HepG2 (cell line): Measurements from ENCODE around the gene DPP6. TPM values are rescaled to one million over a fixed set of nuclear protein-coding genes. Genes with fewer than 3 reads are reported as not detected.

ENCODE experiments used
- ATAC-seq: fragments of 200-7000 bp; cut with Tn5 transposase; 3 replicates; pipeline ENCODE4 v1.9.1; 2020; ENCODE audit warnings: mild to moderate bottlenecking, moderate library complexity
- BruUV-seq: library from RNA; stranded (reverse); fragments of 400-500 nt; replicated peaks from 2 replicates; lab custom pipeline; 2021; lab: Mats Ljungman, UMichigan
- CTCF ChIA-PET: fragments of 300-600 bp; formaldehyde crosslinking; extraction: SDS; loops from one replicate; lab custom pipeline; 2021; ENCODE audit warnings: low total read pairs, inconsistent platforms, low intra/inter-chr PET ratio; lab: Yijun Ruan, JAX
- POLR2A ChIA-PET: fragments of 350-600 bp; sonication (Branson Sonifier 250); formaldehyde crosslinking; loops from one replicate; lab custom pipeline; 2020; ENCODE audit warnings: antibody characterized with exemption, inconsistent platforms; lab: Yijun Ruan, JAX
- DNase-seq: peaks from one replicate; pipeline ENCODE4 v3.0.0-alpha.2; 2015; ENCODE audit warnings: low spot score
- FAIRE-seq: peaks from 3 replicates; lab custom pipeline; 2011; peaks lifted over from hg19 to GRCh38; lab: Jason Lieb, UNC
- H2AFZ ChIP-seq: one replicate; pipeline ENCODE4 v1.6.1; 2011; ENCODE audit warnings: low read length, inconsistent platforms
- H3K27ac ChIP-seq: fragments of 300-600 bp; 3 replicates; pipeline ENCODE4 v1.8.0; 2011; ENCODE audit warnings: mixed run types, mild to moderate bottlenecking, mixed read lengths, low read length, inconsistent platforms; ENCODE audit not compliant: insufficient read depth; ENCODE audit errors: extremely low read length
- H3K27me3 ChIP-seq, 2 experiments: fragments of 200-600 bp in 1 of 2; 2 replicates in 1 of 2; 3 replicates in 1 of 2; pipeline versions ENCODE4 v1.6.0 to v1.8.0; 2011; ENCODE audit warnings: low read length in 2 of 2, mild to moderate bottlenecking in 2 of 2, moderate library complexity in 2 of 2, inconsistent platforms in 1 of 2; ENCODE audit not compliant: insufficient read depth in 2 of 2, control insufficient read depth in 1 of 2
- H3K36me3 ChIP-seq, 2 experiments: fragments of 200-600 bp in 1 of 2; replicated peaks in 1 of 2; 2 replicates in 1 of 2; 3 replicates in 1 of 2; pipeline versions ENCODE4 v1.5.1 to v1.8.0; 2011; ENCODE audit warnings: low read length in 2 of 2, inconsistent platforms in 1 of 2; ENCODE audit not compliant: insufficient read depth in 2 of 2, control insufficient read depth in 1 of 2
- H3K4me1 ChIP-seq: 2 replicates; pipeline ENCODE4 v1.5.1; 2012; ENCODE audit warnings: low read length, inconsistent platforms; ENCODE audit not compliant: insufficient read depth
- H3K4me2 ChIP-seq: 2 replicates; pipeline ENCODE4 v1.6.0; 2011; ENCODE audit warnings: low read depth, low read length, inconsistent platforms
- H3K4me3 ChIP-seq, 3 experiments: fragments of 200-600 bp in 1 of 3; sonication (generic), shearing (Covaris generic) in 1 of 3; replicated peaks in 1 of 3; 2 replicates each; pipeline ENCODE4 v1.5.1; 2011 to 2016; ENCODE audit warnings: low read length in 3 of 3, inconsistent platforms in 2 of 3, low read depth in 2 of 3, mild to moderate bottlenecking in 2 of 3, control low read depth in 1 of 3, mixed read lengths in 1 of 3; ENCODE audit not compliant: insufficient read depth in 1 of 3
- H3K79me2 ChIP-seq: one replicate; pipeline ENCODE4 v1.6.1; 2011; ENCODE audit warnings: low read length, inconsistent platforms; ENCODE audit not compliant: insufficient read depth
- H3K9ac ChIP-seq: 2 replicates; pipeline ENCODE4 v1.6.0; 2011; ENCODE audit warnings: mild to moderate bottlenecking, low read depth, low read length, inconsistent platforms; ENCODE audit not compliant: insufficient read depth
- H3K9me3 ChIP-seq: 2 replicates; pipeline ENCODE4 v1.5.1; 2012; ENCODE audit warnings: mild to moderate bottlenecking, low read length
- H4K20me1 ChIP-seq: 2 replicates; pipeline ENCODE4 v1.6.0; 2011; ENCODE audit warnings: inconsistent platforms, mild to moderate bottlenecking, low read length, moderate library complexity; ENCODE audit not compliant: insufficient read depth
- DPF2 ChIP-seq: sonication (generic); formaldehyde crosslinking; IDR thresholded peaks from 2 replicates; pipeline ENCODE4 v1.4.0; 2020; ENCODE audit warnings: mild to moderate bottlenecking, low read depth, missing genetic modification reagents, borderline replicate concordance
- ISX ChIP-seq: sonication (generic); formaldehyde crosslinking; conservative IDR thresholded peaks from 2 replicates; pipeline ENCODE4 v1.5.0; 2020; ENCODE audit warnings: missing genetic modification reagents
- MEIS1 ChIP-seq: sonication (generic); formaldehyde crosslinking; IDR thresholded peaks from 2 replicates; pipeline ENCODE4 v1.9.0; 2021; ENCODE audit warnings: mild to moderate bottlenecking, missing genetic modification reagents, moderate library complexity, borderline replicate concordance
- POGZ ChIP-seq: sonication (generic); formaldehyde crosslinking; IDR thresholded peaks from 2 replicates; pipeline ENCODE4 v1.4.0; 2020; ENCODE audit warnings: mild to moderate bottlenecking, missing genetic modification reagents
- RARG ChIP-seq: sonication (generic); formaldehyde crosslinking; IDR thresholded peaks from 2 replicates; pipeline ENCODE4 v1.4.0; 2020; ENCODE audit warnings: low read depth, mild to moderate bottlenecking, missing genetic modification reagents
- XRCC5 ChIP-seq: fragments of 200-400 bp; formaldehyde crosslinking; optimal IDR thresholded peaks from 2 replicates; pipeline ENCODE3; 2017; ENCODE audit warnings: mild to moderate bottlenecking, low read length
- ZNF589 ChIP-seq: sonication (generic); formaldehyde crosslinking; conservative IDR thresholded peaks from 2 replicates; pipeline ENCODE4 v1.8.0; 2022; ENCODE audit warnings: mild to moderate bottlenecking, moderate library complexity, missing genetic modification reagents
- WGBS: methylation state at CpG from one replicate; pipeline ENCODE4 v1.1.6; 2017; ENCODE audit warnings: low lambda C conversion rate; 5-methylcytosine and 5-hydroxymethylcytosine counted together
- in situ Hi-C: cut with HindIII; loops from 2 replicates; pipeline ENCODE4 v1.10.0; 2017; ENCODE audit warnings: low pct_unique_long_range_greater_than_20kb; ENCODE audit not compliant: extremely low pct_ligation_motif_present
- intact Hi-C: fragments of 100-400 bp; cut with micrococcal nuclease; formaldehyde crosslinking; loops from one replicate; pipeline ENCODE4 v1.10.0; 2022; ENCODE audit not compliant: unreplicated experiment
- polyA plus RNA-seq, 8 experiments: library from polyadenylated mRNA; depleted of rRNA in 3 of 8; stranded (reverse) in 7 of 8; unstranded in 1 of 8; fragments of >200 nt; fragmentation: Illumina TruSeq in 4 of 8; extraction: Trizol in 4 of 8; gene quantifications; 2 replicates each; pipeline versions ENCODE4 v1.2.1 to v1.2.3, GENCODE V29; 2011 to 2016; ENCODE audit warnings: low read depth in 4 of 8, missing spikeins in 1 of 8, mixed read lengths in 1 of 8; ENCODE audit not compliant: insufficient read depth in 1 of 8
- total RNA-seq, 5 experiments: library from RNA; depleted of rRNA; stranded (reverse); fragments of >200 nt; fragmentation: Illumina TruSeq; extraction: Trizol; gene quantifications; 2 replicates each; pipeline ENCODE4 v1.2.3, GENCODE V29; 2016; ENCODE audit warnings: low read depth in 1 of 5
- TF ChIP-seq, protein P1 (sequence below): sonication (generic); formaldehyde crosslinking; IDR thresholded peaks from 2 replicates; pipeline ENCODE4 v1.4.0; 2020; ENCODE audit warnings: missing genetic modification reagents, borderline replicate concordance
- TF ChIP-seq, protein P2 (sequence below), 2 experiments: fragments of 450-650 bp in 1 of 2; sonication (generic) in 1 of 2; formaldehyde crosslinking; IDR thresholded peaks; 2 replicates each; pipeline versions ENCODE4 v1.5.0 to v1.8.0; 2020 to 2022; ENCODE audit warnings: mild to moderate bottlenecking in 1 of 2, missing genetic modification reagents in 1 of 2
- TF ChIP-seq, protein P3 (sequence below): fragments of 450-650 bp; IDR thresholded peaks from 2 replicates; pipeline ENCODE4 v1.6.1; 2016

DPP6 gene
- total and polyA plus RNA-seq, 2 of the 13 experiments (the other 11 are each of a cell fraction or from before 2014, with no cell fraction given), result not detected

DNA sequence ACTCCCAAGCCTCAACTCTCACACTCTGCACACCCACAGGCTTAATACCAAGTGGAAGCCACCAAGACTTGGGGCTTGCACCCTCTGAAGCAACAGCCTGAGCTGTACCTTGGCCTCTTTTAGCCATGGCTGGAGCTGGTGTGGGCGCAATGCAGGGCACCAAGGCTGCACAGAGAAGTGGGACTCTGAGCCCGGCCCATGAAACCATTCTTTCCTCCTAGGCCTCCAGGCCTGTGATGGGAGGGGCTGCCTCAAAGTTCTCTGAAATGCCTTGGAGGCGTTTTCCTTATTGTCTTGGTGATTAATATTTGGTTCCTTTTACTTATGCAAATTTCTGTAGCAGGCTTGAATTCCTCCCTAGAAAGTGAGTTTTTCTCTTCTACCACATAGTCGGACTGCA is 674.2 kb downstream of the DPP6 start (continued):
- TF ChIP-seq, protein P1, sequence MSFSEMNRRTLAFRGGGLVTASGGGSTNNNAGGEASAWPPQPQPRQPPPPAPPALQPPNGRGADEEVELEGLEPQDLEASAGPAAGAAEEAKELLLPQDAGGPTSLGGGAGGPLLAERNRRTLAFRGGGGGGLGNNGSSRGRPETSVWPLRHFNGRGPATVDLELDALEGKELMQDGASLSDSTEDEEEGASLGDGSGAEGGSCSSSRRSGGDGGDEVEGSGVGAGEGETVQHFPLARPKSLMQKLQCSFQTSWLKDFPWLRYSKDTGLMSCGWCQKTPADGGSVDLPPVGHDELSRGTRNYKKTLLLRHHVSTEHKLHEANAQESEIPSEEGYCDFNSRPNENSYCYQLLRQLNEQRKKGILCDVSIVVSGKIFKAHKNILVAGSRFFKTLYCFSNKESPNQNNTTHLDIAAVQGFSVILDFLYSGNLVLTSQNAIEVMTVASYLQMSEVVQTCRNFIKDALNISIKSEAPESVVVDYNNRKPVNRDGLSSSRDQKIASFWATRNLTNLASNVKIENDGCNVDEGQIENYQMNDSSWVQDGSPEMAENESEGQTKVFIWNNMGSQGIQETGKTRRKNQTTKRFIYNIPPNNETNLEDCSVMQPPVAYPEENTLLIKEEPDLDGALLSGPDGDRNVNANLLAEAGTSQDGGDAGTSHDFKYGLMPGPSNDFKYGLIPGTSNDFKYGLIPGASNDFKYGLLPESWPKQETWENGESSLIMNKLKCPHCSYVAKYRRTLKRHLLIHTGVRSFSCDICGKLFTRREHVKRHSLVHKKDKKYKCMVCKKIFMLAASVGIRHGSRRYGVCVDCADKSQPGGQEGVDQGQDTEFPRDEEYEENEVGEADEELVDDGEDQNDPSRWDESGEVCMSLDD (CRISPR knock-in tag), result no peak
- TF ChIP-seq RARG, result no peak
- no peak for TF ChIP-seq DPF2
- no peak for TF ChIP-seq ZNF589 (CRISPR knock-in tag)
- no peak for TF ChIP-seq MEIS1 (CRISPR knock-in tag)
- no peak for TF ChIP-seq POGZ (CRISPR knock-in tag)
- no peak for TF ChIP-seq ISX (CRISPR knock-in tag)
- TF ChIP-seq, protein P2, sequence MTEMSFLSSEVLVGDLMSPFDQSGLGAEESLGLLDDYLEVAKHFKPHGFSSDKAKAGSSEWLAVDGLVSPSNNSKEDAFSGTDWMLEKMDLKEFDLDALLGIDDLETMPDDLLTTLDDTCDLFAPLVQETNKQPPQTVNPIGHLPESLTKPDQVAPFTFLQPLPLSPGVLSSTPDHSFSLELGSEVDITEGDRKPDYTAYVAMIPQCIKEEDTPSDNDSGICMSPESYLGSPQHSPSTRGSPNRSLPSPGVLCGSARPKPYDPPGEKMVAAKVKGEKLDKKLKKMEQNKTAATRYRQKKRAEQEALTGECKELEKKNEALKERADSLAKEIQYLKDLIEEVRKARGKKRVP (CRISPR knock-in tag; IDR thresholded peaks at IDR 0.05), result no peak

DNA sequence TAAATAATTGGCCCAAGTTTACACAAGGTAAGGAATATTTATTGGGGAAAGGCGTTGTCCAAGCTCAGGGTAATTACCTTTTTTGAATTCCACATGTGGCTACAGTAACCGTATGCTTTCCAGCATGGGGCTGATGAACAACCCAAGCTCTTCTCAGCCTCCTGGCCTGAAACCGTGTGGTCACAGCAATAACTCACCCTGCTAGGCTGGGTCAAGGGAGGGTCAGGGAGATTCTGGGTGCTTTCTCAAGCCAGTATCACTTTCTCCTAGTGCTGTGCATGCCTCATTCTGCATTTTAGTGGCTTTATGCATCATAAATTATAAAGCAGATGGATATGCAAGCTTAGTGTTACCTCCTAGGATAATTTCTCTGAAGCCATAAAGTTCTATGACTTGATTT is 676.9 kb downstream of the DPP6 start:
- 0% methylated on average over 3 of the region's 3 CpGs for WGBS
- ATAC-seq, result no peak

More for the DNA sequence above, 676.9 kb downstream of the DPP6 start:
- Histone ChIP-seq H3K9ac (no peak overlapping the region), H3K4me2 (no peak overlapping the region), H3K4me3 (no peak overlapping the region), H2AFZ (no peak overlapping the region), H3K4me1 (no peaks in the 10 kb centered on the region), H3K27me3 (no peaks in the 10 kb centered on the region), H3K9me3 (peaks cover 26% of the 10 kb centered on the region), H4K20me1 (no peaks in the 10 kb centered on the region), H3K79me2 (no peaks in the 10 kb centered on the region), H3K27ac (no peak overlapping the region), H3K36me3 (no peaks in the 10 kb centered on the region)
- no peak for FAIRE-seq
- TF ChIP-seq, protein P3, sequence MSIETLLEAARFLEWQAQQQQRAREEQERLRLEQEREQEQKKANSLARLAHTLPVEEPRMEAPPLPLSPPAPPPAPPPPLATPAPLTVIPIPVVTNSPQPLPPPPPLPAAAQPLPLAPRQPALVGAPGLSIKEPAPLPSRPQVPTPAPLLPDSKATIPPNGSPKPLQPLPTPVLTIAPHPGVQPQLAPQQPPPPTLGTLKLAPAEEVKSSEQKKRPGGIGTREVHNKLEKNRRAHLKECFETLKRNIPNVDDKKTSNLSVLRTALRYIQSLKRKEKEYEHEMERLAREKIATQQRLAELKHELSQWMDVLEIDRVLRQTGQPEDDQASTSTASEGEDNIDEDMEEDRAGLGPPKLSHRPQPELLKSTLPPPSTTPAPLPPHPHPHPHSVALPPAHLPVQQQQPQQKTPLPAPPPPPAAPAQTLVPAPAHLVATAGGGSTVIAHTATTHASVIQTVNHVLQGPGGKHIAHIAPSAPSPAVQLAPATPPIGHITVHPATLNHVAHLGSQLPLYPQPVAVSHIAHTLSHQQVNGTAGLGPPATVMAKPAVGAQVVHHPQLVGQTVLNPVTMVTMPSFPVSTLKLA, result peak; percentile 40; the same call in 1 of the 2 replicates
- TF ChIP-seq XRCC5, result no peak
- intact Hi-C loops, result no loop called here
- ChIA-PET POLR2A (no interaction called here), CTCF (no interaction called here)
- DNase-seq, result no peak
- no TSS peak for BruUV-seq
- in situ Hi-C loops, result no loop called here
